ENCODE results near the gene ZBTB8OS.

DNA sequence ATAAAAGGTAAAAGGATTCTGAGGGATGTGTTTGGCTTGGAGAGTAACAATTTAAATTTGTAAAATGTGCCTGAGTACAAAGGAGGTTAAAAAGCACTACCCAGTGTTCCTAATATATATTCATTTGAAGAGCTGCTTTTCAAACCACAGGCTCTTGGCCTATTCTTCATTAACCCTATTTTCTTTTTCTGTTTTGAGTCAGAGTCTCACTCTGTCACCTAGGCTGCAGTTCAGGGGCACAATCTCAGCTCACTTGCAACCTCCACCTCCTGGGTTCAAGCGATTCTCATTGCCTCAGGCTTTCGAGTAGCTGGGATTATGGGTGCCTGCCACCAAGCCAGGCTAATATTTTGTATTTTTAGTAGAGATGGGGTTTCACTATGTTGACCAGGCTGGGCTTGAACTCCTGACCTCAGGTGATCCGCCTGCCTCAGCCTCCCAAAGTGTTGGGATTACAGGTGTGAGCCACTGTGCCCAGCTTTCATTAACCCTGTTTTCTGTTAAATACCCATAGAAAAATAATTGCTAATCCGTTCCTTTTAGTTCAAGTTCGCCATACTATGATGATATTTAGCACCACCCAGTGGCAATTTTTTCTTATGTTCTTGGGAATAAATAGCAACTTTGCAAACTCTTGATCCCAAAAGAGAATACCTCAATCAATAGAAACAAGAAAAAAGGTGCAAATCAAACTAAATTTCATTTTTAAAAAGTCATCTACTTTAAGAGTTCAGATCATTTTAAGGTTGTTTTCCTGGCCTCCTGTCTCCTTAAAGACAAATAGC, 30.5 kb downstream of the ZBTB8OS start:
- TF ChIP-seq CTCF (IDR thresholded peaks at IDR 0.05) (no peak), POLR2A (IDR thresholded peaks at IDR 0.05) (no peak)

All from ovary (tissue), 3 donors.